Measurements from ENCODE around the gene LSM12.

The LSM12 gene

DNA sequence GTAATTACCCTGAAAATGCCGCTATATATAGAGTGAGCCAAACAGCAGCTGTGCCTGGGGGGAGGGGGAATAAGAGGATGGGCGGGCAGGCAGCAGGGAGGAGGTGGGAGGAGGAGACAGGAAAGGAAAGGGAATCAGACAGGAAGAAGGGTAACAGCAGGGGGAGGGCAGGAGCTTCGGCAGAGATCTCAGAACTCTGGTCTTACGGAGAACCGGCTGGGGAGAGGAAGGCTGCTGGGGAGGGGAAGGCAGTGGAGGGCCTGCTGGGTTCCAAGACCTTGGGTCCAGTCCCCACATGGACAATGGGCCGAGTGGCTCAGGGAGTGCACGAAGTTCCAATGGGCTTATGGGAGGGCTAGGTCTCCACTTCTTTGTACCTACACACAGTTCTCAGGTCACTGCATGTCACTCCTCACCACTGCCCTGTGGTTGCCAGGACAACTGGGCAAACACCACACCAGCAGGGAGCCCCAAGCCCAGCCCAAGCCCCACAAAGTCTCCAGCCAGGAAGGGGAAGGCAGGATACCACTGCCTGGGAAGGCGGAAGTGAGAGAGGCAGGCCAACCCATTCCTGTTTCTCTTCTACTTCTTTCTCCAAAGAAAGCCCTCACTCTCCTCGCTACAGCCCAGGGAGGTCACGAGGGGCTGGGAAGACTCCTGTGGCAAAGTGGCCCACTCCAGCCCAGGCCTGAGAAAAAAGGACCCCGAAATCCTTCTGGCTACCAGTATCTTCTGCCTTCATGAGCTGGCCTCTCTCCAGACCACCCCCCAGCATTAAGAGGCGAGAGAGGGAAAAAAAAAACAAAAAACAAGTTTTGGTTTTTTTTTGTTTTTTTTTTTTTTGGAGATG, 29.4 kb upstream of the LSM12 start:
- peak; percentile 96 for DNase-seq

DNA sequence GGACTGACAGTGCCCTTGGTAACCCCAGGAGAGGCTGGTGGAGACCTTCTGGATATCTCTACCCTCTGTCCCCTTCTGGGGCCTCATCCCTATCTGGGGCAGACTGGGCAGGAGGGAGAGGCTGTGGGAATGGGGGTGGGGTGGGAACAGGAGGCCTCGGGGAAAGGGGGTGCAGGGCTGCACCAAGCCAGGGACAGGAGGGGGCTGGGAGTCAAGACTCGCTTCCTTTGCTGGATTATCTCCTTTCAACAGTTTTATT, 28.8 kb upstream of the LSM12 start:
- no peak for DNase-seq

DNA sequence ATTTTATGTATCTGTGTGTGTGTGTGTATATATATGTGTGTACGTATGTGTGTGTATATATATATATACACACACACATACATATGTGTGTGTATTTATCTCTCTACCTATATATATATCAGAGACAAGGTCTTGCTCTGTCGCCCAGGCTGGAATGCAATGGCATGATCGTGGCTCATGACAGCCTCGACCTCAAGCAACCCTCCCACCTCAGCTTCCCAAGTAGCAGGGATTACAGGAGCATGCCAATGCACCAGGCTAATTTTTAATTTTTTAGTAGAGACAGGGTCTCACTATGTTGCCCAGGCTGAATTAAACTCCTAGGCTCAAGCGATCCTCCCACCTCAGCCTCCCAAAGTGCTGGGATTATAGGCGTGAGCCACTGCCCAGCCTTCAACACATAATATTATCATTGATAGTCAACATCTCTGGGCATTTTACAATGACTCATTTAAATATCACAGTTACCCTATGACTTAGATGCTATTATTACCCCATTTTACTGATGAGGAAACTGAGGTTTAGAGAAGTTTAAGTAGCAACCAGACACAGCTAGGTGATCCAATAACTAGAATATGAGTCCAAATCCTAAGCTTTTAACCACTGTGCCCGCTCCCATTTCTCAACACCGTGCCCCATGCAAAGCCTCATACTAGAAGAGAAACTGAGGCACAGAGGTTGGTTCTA, 28.4 kb upstream of the LSM12 start:
- no peak for DNase-seq

DNA sequence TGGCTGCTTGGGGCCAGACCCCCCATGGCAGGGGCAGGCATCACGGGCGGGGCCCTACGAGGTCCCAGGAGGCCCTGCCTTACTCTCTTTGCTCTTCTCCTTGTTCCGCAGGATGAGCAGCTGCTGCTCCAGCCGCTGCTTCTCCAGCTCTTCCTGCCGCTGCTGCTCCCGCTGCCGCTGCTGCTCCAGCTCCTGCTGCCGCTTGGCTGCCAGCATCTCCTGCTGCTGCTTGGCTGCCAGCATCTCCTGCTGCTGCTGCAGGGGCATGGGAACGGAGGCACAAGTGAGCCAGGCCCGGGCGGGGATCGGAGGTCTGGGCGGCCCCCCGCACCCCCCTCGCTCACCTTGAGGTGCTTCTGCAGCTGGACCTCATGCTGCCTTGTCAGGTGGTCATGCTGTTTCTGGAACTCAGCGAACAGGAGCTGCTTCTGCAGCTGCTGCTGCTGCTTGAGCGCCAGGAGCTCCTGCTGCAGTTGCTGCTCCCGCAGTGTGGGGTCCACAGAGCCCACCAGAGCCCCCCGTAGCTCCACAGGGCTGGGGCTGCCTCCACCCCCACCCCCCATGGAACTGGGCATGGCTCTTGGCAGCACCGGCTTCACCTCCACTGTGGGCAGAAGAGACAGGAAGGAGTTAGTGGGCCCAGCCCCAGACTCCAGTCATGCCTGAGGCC, 26.9 kb upstream of the LSM12 start:
- no peak for DNase-seq

DNA sequence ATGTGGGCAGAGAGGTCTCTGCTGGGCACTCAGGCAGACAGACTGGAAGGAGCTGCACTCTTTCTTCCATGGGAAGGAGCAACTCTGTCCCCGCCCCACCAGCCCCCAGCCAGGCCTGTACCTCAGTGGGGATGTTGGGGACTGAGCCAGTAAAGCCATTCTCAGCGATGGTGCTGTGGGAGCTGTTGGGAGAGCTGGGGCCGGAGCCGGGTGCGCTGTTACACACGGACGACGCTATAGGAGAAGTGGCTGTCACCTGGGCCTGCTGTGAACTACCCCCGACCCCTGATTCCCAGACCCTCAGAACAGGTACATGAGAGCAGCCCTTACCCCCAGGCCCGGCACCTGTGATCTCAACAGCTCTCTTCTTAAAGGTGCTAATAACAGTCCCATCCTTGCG, 25.6 kb upstream of the LSM12 start:
- DNase-seq: no peak

DNA sequence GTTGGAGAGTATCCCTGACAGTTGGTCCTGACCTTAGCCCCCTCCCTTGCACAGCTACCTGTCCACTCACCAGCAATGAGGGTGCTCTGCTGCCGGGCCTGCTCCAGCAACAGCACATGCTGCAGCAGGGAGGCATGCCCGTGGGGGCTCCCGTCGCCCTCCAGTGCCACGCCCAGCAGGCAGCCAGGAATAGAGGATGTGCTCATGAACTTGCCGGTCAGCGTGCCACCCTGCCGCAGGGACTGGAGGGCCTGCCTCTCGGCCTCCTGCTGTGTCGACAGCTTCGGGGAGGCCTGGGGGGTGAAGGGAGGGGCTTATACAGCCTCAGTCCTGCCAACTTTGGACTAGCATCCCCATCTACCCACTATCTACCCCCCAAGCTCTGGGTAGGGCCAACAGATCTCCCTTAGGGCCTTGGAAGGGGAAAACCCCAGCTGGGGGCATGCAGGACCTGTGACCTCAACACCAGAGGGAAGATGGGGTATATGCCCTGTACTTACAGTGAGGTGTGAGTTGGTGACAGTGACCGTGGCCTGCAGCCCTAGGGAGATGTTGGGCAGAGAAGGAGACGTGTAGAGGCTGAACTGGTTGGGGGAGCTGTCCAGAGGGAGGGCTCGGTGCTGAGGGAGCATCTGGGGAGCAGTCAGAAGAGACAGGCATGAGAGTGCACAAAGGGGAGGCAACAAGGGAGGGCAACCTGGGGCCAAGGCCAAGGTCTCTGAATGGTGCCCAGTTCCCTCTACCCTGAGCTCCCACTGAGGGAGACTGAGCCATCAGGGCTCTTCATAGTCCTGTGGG, 24.9 kb upstream of the LSM12 start:
- no peak for DNase-seq

DNA sequence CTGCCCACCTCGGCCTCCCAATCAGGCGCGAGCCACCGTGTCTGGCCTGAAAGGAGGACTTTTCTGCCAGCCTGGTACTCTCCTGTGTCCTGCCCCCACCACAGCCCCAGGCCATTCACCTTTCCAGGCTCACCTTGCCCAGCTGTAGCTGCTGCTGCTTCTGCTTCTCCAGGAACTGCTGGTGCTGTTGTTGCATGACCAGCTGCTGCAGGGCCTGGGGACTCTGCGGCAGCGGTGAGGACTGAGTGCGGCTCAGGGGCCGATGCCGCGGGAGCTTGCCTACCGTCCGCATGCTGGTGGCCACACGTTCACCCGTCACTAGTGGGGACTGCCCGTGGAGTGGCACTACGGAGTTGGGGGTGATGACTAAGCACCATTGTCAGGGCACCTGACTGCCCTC, 21.8 kb upstream of the LSM12 start:
- DNase-seq: no peak

DNA sequence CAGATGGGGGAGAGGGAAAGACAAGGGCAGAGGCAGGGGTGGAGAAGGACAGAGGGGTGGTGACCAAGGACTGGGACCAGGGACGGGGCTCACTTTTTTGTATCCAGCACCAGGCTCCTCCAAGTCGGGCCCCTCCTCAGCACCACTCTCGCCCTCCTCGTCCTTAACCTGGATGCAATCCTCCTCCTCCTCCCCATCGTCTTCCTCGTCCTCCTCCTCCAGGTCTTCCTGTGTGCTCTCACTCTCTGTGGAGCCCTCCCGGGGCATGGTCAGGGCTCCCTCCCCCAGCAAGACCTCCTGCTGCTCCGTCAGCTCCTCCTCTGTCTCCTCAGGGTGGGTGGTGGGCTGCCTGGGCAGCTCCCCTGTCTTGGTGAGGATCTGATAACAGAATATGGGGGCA, 20.8 kb upstream of the LSM12 start:
- DNase-seq: no peak

DNA sequence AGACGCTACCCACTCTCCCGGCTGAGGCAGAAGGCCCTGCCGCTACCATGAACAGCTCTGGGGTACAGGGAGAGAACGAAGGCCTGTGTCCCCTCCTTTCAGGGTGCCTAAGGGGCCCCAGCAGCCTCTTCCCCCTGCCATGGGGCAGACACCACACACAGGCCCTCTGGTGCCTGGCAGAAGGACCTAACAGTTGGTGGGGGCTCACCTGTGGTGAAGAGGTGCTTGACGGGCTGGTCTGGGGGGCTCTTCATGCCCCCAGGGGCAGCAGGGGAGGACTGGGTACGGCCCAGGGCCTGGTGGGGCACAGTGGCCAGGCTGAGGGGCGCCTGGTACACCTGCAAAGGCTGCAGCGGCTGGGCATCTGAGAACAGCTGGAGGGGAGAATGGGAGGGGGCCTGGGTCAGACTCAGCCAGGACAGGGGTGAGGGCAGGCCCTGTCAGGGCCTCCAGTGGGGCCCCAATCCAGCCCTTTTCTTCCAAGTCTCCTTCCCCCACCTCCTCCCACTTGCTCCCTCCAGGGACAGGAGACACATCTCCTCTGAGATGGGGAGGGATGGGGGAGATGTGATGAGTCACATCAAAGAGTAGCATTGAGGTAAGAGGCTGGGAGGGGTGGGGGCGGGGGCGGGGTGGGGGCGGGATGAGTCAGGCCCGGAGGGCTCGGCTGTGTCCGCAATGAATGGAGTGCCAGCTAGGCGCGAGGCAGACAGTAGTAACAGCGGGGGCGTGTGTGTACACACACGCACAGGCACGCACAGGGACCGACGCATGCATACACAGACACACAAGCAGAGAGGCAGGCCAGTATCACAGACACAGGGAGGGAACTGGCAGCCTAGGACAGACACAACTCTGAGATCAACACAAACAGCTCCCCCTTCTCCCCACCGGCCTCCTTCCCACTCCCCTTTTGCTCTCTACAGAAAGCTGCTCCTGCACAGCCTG, 20.2 kb upstream of the LSM12 start:
- peak; percentile 97 for DNase-seq

DNA sequence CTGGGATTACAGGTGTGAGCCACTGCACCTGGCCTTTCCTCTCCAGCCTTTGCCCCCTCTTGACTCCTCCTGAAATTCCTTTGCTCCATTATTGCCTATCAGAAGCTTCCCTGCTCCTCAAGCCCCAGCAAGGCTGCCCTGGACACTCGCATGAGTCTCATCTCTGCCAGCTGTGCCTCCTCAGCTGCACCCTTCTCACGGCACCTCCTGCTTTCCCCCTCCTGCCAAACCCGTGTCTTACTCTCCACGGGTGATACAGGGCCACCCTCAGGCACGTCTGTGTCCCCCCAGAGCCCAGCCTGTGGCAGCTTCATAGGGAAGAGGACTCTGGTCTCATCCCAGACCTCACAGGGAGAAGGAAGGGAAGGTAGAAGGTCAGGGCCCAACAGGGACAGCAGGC, 19.4 kb upstream of the LSM12 start:
- DNase-seq: no peak

DNA sequence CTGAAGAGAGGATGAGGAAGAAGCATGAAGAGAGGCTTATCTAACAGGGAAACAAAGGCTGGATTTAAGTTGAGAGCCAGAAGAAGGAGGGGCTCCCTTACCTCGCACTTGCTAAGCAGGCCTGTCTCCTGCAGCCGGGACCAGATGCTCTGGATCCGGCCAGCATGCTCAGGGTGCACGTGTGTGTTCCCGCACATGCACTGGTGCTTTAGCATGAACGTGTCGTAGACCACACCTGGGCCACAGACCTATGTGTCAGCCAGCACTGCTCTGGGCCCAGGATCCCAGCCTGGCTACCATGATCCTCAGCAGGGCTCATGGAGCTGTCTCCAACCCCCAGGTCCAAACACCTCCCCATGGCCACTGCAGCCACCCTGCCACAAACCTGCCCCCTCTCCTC, 18.4 kb upstream of the LSM12 start:
- no peak for DNase-seq

DNA sequence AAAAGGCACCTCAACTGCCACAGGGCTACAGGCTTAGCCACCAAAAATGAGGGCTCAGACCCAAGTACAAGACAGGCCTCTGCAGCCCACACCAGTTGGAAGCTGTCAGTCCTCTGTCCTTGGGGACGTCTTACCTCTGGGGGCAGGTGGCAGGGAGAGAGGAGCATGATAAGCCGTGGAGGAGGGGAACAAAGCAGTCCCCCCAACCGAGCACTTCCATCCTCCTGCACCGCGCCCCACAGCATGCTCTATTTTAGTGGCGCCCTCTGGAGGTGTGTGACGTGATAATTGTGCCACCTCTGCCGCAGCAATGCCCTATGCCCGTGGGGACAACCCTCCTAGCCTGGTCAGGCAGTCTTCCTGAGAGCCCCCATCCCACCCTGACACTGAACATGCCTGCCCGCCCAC, 17.7 kb upstream of the LSM12 start:
- DNase-seq: no peak

DNA sequence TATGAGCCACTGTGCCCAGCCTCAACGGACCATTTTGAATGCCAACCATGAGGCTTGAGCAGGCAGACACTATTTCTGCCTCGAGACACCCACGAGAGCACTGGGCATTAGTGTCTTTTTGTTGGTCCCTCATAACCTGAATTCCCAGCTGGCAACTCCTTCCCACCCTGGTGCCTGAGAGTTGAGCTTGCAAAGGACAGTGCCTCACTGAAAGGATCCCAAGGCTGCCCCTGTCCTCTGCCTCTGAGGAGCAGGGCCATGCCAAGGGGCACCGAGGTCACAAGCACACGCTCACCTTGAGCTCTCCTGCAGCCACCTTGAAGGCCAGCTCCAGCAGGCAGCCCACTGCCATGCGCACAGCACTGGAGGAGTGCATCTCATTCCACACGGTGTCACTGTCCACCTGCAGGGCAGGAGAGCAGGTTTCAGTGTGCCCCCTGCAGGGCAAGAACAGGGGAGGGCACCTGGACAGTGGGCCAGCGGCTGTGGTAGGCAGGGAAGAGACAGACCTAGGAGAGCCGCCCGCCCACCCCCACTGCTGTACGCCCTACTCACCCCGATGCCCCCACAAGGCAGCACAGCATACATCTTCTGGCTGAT, 16.9 kb upstream of the LSM12 start:
- DNase-seq: no peak

DNA sequence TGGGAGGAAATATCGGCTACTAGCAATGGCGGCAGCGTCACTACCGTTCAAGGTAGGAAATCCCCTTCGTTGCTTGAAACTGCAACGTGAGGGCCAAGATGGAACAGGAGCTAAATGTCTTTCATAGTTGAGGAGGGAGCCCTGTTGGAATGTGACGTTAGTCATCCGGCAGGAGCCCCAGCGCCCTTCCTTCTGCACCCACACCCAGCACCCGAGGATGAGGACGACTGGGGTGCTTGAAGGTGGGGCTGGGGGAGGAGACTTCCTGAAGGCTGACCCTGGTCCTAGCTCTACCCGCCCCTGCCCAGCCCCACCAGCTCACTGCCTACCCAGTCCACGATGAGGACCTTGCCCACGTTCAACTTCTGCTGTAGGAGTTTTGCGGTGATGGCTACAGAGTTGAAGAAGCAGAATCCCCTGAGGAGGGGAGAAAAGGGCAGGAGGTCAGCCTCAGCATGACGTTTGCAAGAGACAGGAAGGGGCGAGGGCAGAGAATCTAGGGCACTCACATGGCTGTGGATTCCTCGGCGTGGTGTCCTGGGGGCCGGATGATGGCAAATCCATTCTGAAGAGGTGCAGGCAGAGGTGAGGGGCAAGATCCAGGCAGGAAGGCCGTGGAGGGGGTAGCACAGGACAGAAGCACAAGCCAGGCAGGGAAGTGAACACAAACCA, 15.9 kb upstream of the LSM12 start:
- no peak for DNase-seq

DNA sequence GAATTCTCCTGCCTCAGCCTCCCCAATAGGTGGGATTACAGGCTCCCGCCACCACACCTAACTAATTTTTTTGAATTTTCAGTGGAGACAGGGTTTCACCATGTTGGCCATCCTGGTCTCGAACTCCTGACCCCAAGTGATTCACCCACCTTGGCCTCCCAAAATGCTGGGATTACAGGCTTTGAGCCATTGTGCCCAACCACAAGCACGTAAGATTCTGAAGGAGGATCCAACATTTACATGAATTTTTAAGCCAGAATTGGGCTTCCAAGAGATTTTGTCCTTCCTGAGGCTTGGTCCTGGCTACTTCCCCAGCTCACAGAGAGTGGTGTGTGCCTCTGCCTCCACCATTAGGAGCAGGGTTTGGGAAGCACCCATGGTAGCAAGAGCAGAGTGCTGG, 15.2 kb upstream of the LSM12 start:
- no peak for DNase-seq

DNA sequence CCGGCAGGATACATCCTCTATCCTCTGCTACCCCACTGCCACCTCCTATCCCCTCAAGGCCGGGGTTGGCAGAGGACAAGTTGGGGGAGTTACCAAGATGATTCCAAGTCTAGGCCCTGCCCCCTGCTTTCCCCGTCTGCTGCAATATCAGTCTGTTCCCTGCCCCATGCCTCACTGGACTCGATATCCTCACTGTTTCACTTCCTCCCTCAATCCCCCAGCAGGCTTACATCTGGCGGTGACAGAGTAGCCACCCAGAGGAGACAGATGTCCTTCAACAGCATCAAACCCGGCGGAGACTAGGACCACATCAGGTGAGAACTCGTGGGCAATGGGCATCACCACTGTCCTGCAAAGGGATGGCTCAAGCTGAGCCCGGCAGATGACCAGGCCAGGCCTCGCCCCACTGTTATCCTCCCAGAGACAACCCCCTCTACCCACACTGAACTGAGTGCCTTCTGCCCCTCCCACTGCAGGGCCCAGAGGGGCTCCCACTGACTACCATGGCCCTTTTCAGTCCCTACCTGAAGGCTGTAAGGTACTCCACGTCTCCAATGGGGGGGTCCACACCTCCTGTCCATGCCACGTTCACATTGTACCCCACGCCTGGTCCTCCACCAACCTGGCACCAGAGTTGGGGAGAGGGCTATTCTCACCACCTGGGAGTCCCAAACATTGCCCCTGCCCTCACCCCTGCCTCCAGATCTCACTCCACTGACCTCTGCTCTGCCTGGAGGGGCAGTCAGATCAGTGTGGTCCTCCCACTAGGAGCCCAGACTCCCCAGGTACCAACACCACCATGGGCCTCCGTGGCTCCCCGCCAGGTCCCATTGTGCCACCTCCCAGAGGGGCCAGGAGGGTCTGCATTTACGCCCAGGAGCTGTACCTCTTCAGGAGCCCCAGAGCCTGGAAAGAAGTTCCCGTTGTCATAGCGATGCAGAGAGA, 13.7 kb upstream of the LSM12 start:
- no peak for DNase-seq

DNA sequence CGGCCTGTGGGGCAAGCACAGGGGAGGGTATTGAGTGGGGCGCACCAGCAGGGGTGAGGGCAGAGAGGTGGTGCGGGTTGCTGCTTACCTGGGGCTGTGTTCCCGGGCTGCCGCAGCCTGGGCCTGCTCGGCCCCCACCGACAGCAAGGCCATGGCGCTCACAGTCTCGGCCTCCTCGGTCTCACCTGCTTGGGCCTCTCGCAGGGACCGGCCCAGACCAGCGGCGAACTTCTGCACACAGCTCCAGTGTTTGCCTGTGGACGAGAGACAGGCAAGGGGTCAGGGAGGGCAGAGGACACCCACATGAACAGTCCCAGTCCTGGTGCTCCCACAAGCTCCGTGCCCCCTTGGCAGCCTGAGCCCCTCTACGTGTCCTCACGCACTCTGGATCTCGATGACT, 11.9 kb upstream of the LSM12 start:
- no peak for DNase-seq

DNA sequence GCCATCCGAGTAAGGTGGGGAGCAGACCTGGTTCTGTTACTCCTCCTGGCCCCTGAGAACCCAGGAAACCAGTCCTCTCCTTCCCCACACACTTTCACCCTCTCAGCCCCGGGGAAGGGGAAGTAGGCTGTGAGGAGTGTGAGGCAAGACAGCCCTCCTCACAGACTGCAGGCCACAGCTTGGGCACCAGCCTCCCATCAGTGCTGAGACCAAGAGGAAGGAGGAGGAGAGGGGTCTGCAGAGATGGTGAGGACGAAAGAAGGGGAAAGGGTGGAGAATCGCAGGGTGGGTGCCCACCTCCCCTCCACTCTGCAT, 11.1 kb upstream of the LSM12 start:
- DNase-seq: no peak

DNA sequence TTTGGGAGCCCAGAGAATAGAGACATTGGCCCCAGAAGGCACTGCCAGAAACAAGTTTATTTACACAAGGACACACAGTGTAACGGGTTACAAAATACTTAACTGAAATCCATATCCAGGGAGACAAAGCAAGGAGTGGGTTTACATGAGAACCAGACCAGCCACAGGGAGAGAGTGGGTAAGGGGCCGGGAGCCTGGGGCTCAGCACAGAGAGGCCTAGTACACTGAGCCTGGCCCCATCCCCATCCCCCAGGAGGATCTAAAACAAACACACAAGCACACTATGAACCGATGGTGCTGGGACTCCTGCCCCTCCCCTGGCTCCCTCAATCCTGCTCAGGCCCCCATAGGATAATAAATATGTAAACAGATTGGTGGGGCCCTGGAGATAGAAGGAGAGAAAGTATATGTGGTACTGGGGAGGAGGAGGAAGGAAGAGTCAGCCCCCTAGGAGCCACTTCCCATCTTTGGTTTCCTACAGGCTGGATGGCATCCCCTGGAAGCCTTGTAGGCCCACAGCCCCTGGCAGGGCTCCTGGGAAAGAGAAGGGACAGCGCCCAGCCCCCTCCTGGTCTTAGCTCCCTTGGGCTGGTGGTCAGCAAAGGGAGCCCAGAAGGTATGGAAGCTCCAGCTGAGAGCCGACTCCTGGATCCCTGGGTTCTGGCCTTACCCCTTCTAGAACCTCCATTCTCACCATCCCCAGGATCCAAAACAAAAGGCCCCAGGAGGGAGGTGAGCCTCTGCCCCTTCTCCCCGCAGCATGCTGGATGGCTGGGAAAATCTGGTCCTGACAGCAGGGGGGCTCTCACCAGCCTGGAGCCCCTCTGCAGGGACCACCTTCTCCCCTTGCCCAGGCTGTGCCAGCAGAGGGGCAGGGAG, 10.5 kb upstream of the LSM12 start:
- DNase-seq: no peak
